Measurements from ENCODE around the gene C2.

Gene C2

GRCh38 chr6:31927242-31927862, at the start of gene C2:
TSS of gene C2 (plus strand) at chr6:31927717. CDS start at chr6:31927753, 36 bp downstream.
- no peak for TF ChIP-seq CTCF (IDR thresholded peaks at IDR 0.05; ENCODE audit: low read depth, low read length, missing control alignments)
- H3K4me3 ChIP-seq (replicated peaks; ENCODE audit: low read depth, low read length) = no peak within 1 kb of the TSS
- DNase-seq (ENCODE audit: extremely low read depth, low read depth) = no peak

GRCh38 chr6:31878222-31878621, 49.3 kb upstream of the C2 start:
- no peak for TF ChIP-seq CTCF (IDR thresholded peaks at IDR 0.05; ENCODE audit: low read depth, low read length, missing control alignments)
- no peak overlapping the region for H3K4me3 ChIP-seq (replicated peaks; ENCODE audit: low read depth, low read length)
- no peak for DNase-seq (ENCODE audit: extremely low read depth, low read depth)

GRCh38 chr6:31878726-31879125, 48.8 kb upstream of the C2 start, which contains the start of gene SLC44A4:
TSS of gene SLC44A4 (minus strand) at chr6:31878997. CDS start at chr6:31878980, 17 bp downstream.
- no peak for TF ChIP-seq CTCF (IDR thresholded peaks at IDR 0.05; ENCODE audit: low read depth, low read length, missing control alignments)
- no peak within 1 kb of the TSS for H3K4me3 ChIP-seq (replicated peaks; ENCODE audit: low read depth, low read length)
- no peak for DNase-seq (ENCODE audit: extremely low read depth, low read depth)

GRCh38 chr6:31879143-31879542, 48.4 kb upstream of the C2 start:
- no peak for TF ChIP-seq CTCF (IDR thresholded peaks at IDR 0.05; ENCODE audit: low read depth, low read length, missing control alignments)
- no peak for DNase-seq (ENCODE audit: extremely low read depth, low read depth)
- H3K4me3 ChIP-seq (replicated peaks; ENCODE audit: low read depth, low read length) = no peak overlapping the region

GRCh38 chr6:31879901-31880300, 47.6 kb upstream of the C2 start:
- no peak for TF ChIP-seq CTCF (IDR thresholded peaks at IDR 0.05; ENCODE audit: low read depth, low read length, missing control alignments)
- no peak overlapping the region for H3K4me3 ChIP-seq (replicated peaks; ENCODE audit: low read depth, low read length)
- DNase-seq (ENCODE audit: extremely low read depth, low read depth) = no peak

- TF ChIP-seq CTCF (IDR thresholded peaks at IDR 0.05; ENCODE audit: low read depth, low read length, missing control alignments) = no peak
- no peak overlapping the region for H3K4me3 ChIP-seq (replicated peaks; ENCODE audit: low read depth, low read length)
- DNase-seq (ENCODE audit: extremely low read depth, low read depth) = no peak
Measured at GRCh38 chr6:31880616-31881015, 46.9 kb upstream of the C2 start.

All from HFF-Myc (cell line).